Measurements from ENCODE around the gene LDHD.

LDHD gene

GRCh38 chr16:75085556-75085955 lies 31.0 kb downstream of the LDHD start:
- Histone ChIP-seq H3K27me3 (ENCODE audit: insufficient read depth, poor library complexity, severe bottlenecking) (no peaks in the 10 kb centered on the region), H3K27ac (replicated peaks) (no peak overlapping the region), H3K4me3 (replicated peaks; ENCODE audit: insufficient read depth, low read length) (no peak overlapping the region)
- TF ChIP-seq CTCF (IDR thresholded peaks at IDR 0.05; ENCODE audit: insufficient read depth, low read length), result no peak
- no peak for TF ChIP-seq SPI1 (IDR thresholded peaks at IDR 0.05; ENCODE audit: borderline replicate concordance, low read depth)
- no peak for TF ChIP-seq REST (IDR thresholded peaks at IDR 0.05; ENCODE audit: insufficient replicate concordance, low read depth)
- no peak for DNase-seq (ENCODE audit: low read depth in 1 of 2, low spot score in 1 of 2)

GRCh38 chr16:75083813-75084212 lies 32.8 kb downstream of the LDHD start:
- Histone ChIP-seq H3K27ac (replicated peaks) (no peak overlapping the region), H3K4me3 (replicated peaks; ENCODE audit: insufficient read depth, low read length) (no peak overlapping the region), H3K27me3 (ENCODE audit: insufficient read depth, poor library complexity, severe bottlenecking) (no peaks in the 10 kb centered on the region)
- no peak for DNase-seq (ENCODE audit: low read depth in 1 of 2, low spot score in 1 of 2)
- no peak for TF ChIP-seq GABPA (IDR thresholded peaks at IDR 0.05; ENCODE audit: low read depth)
- no peak for TF ChIP-seq SPI1 (IDR thresholded peaks at IDR 0.05; ENCODE audit: borderline replicate concordance, low read depth)
- no peak for TF ChIP-seq CTCF (IDR thresholded peaks at IDR 0.05; ENCODE audit: insufficient read depth, low read length)
- TF ChIP-seq REST (IDR thresholded peaks at IDR 0.05; ENCODE audit: insufficient replicate concordance, low read depth), result no peak
- TF ChIP-seq POLR2AphosphoS5 (IDR thresholded peaks at IDR 0.05; ENCODE audit: low read depth), result no peak

- DNase-seq (ENCODE audit: low read depth in 1 of 2, low spot score in 1 of 2), result peak in 1 of 2 experiments; percentile 51
- Histone ChIP-seq H3K27ac (replicated peaks) (peak overlapping the region; percentile 43), H3K4me3 (replicated peaks; ENCODE audit: insufficient read depth, low read length) (no peak overlapping the region), H3K27me3 (ENCODE audit: insufficient read depth, poor library complexity, severe bottlenecking) (no peaks in the 10 kb centered on the region)
- TF ChIP-seq SPI1 (IDR thresholded peaks at IDR 0.05; ENCODE audit: borderline replicate concordance, low read depth) (peak; percentile 39; the same call in 1 of the 2 replicates), GABPA (IDR thresholded peaks at IDR 0.05; ENCODE audit: low read depth) (no peak), CTCF (IDR thresholded peaks at IDR 0.05; ENCODE audit: insufficient read depth, low read length) (no peak)
These were observed 35.3 kb downstream of the LDHD start for GRCh38 chr16:75081179-75081859.

Measured in HL-60 (cell line).